GM21717 (cell line): Measurements from ENCODE around the gene PTCHD4.

Experiments used
- ATAC-seq: cut with Tn5 transposase; IDR thresholded peaks from one replicate; pipeline ENCODE4 v1.9.1; 2021; ENCODE audit warnings: mild to moderate bottlenecking, moderate library complexity; ENCODE audit not compliant: unreplicated experiment

Gene PTCHD4

GRCh38 chr6:48061265-48061990, 49.6 kb downstream of the PTCHD4 start:
- ATAC-seq: no peak
